Forelimb muscle (tissue), 1 donor: ENCODE measurements around the gene JAK2. TPM values are rescaled to one million over a fixed set of nuclear protein-coding genes. Genes with fewer than 3 reads are reported as not detected.
"Not testable (repeated sequence)": the region's sequence is repeated elsewhere in the genome, so short reads cannot be mapped to it uniquely, and the experiment has no call there.

Experiments
- DNase-seq: peaks from one replicate; pipeline ENCODE4 v3.0.0-alpha.2; 2013; ENCODE audit warnings: low read depth
- polyA plus RNA-seq: library from polyadenylated mRNA; unstranded; fragments of 120-200 nt; gene quantifications from one replicate; pipeline ENCODE4 v1.2.1, GENCODE V29; 2013; ENCODE audit not compliant: insufficient read length

JAK2 gene
- 13.5 TPM for polyA plus RNA-seq

GRCh38 chr9:4984621-4985385, at the start of gene JAK2:
JAK2 (plus strand) TSS chr9:4985272; CDS start chr9:5021988, 36,716 bp downstream.
- DNase-seq, result peak; percentile 75

- DNase-seq, result no peak
Observed at GRCh38 chr9:4936277-4936676, 48.8 kb upstream of the JAK2 start.

DNA sequence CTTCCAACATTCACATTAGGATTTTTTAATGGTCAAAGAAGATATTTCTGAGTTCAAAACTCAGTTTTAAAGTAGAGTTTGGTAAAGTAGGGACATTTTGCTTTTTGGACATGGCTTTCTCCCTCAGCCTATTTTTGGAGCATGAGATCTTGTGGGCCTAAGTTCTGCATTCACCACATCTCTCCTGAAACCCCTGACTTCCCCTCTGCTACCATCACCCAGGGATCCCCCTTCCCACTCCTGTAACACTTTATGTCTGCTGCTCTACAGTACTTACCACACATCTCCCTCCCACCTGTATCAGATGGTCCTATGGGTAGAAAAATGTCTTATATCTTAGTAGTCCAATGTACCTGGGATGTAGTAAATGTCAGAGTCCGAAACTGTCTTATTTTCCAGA, 48.2 kb upstream of the JAK2 start:
- DNase-seq, result no peak

GRCh38 chr9:4937446-4937845, 47.6 kb upstream of the JAK2 start:
- no peak for DNase-seq

DNA sequence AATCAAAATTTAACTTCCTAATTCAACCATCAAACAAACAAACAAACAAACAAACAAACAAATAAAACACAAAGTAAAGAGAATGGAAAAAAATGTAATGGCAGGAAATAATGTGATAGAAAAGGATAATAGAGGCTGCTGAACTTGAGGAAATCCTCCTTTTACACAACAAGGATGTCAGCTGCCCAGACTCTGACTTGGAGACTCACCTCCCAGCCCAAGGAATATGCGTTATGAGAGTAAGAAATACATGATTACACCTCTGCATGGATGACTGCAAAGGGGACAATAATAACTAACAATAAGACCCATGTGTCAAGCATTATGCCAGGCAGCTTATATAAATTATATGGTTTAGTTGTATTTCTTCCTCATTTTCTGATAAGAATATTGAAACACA, 46.6 kb upstream of the JAK2 start:
- DNase-seq, result no peak

- DNase-seq, result no peak
Observed at GRCh38 chr9:4939118-4939561, 45.9 kb upstream of the JAK2 start.

GRCh38 chr9:4942042-4942691, 42.9 kb upstream of the JAK2 start:
- not testable (repeated sequence) for DNase-seq

GRCh38 chr9:4943346-4943745, 41.7 kb upstream of the JAK2 start:
- DNase-seq, result no peak

GRCh38 chr9:4944431-4945211, 40.5 kb upstream of the JAK2 start:
- not testable (repeated sequence) for DNase-seq

- no peak for DNase-seq
Observed at GRCh38 chr9:4946937-4947336, 38.1 kb upstream of the JAK2 start.

DNA sequence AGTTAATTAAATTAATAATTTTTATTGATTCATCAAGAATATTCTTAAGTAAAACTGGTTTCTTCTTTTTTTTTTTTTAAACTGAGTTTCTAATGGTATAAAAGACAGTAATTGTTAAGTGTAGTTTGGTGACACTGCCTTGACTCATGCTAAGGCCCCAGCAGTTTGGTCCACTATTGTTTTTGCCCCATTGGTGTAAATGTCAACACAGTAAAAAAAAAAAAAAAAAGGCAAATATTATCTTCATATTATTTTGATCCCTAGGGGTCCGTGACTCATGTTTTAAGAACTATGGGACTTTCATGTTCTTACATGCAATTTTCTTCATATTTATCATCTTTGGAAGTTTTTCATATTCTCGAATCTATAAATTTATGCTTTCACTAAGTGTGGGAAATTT, 29.2 kb upstream of the JAK2 start:
- no peak for DNase-seq

GRCh38 chr9:4959031-4959430, 26.0 kb upstream of the JAK2 start:
- DNase-seq, result no peak

GRCh38 chr9:4962085-4962484, 23.0 kb upstream of the JAK2 start:
- DNase-seq, result no peak

DNA sequence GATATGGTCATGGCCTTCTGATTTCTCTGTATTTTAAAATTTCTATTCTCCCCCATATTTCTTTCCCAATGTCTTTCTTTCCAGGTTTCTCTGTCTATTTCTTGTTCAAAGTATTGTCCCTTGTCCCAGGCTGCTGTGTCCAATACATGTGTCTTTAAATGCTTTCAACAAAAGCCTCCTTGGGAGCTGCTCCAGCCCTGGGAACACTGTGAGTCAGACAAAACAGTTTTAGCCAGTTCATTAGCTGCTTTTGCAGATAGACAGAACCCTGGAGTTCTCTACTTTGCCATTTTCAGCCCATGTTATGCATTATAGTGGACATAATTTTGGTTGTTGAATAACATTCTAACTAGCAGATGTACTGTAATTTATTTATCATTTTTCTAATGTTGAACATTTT, 20.5 kb upstream of the JAK2 start:
- DNase-seq, result no peak

GRCh38 chr9:4965174-4965821, 19.8 kb upstream of the JAK2 start:
- DNase-seq, result no peak

DNA sequence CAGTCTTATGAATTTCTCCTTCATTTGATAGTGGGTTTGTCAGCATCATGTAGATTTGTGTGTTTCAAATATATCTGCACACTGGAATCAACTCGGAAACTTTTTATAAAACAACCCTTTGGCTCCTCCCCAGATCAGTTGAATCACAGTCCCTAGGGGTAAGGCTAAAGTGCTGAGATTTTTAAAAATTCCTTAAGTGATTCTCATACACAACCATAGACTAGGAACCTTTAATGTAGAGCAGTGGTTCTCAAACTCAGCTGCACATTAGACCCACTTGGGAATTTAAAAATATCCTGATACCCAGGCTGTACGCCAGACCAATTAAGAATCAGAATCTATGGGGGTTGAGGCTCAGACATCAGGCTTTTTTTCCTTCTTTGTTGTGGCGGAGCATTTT, 17.5 kb upstream of the JAK2 start:
- no peak for DNase-seq

DNA sequence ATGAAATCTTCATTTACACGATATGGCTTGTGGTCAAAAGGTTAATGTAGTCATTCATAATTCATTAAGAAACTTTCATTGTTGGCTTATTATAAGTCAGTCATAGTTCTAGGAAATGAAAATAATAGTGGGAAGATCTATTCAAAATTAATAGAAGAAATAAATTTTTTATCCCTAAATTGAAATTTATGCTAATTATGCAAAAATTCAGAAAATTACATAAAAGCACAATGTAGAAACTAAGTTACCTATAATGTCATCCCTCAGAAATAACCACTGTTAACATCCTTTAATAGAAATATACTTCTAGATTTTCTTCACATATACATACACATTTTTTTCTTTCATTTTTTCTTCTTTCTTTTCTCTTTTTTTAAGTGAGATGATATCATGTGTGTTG, 15.9 kb upstream of the JAK2 start:
- DNase-seq, result no peak

- DNase-seq, result no peak
Observed at GRCh38 chr9:4970970-4971641, 14.0 kb upstream of the JAK2 start.

- no peak for DNase-seq
Observed at GRCh38 chr9:4973246-4973645, 11.8 kb upstream of the JAK2 start.

GRCh38 chr9:4973902-4974301, 11.2 kb upstream of the JAK2 start:
- no peak for DNase-seq

GRCh38 chr9:4979239-4979638, 5.8 kb upstream of the JAK2 start:
- DNase-seq, result no peak
